NCI-H446 treated with DMSO at 0.1 percent for 48 hours (cell line): Measurements from ENCODE around the gene ARHGAP18.

Source experiments
- DNase-seq: peaks from one replicate; lab custom pipeline; 2025; lab: John Stamatoyannopoulos, UW

Gene ARHGAP18

DNA sequence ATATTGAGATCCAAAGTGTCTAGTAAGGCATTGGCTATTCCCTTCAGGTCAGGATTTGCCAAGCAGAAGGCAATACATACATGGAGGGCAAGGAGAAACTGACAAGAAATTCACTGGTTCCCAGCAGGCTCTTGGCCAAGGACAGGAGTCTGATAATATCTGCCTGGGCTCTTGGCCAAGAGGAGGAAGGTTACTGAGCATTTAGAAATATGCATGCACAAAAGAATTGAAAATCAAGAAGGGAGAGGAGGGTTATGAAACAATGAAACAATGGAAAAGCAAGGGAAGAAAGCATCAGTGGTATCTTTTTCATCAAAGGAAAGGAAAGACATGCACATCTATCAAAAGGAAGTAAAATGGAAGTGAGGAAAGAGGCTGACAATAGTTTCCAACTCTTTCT, 42.4 kb downstream of the ARHGAP18 start:
- no peak for DNase-seq

DNA sequence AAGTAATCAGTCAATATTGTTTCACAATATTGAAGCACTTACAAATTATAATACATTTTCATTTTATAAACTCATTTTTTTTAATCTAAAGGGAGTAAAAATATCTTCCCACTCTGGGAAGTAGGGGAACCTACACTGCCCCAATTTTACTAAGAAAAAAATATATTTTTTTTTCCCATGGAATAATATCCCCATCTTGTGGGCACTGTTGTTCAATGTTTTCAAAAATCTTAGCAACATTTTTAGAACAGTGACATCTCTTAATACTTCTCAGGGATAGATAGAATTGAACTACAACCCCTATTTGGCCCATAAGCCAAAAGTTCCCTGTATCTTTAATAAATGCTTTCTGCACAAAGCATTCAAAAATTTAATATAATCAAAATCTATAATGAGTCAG, 42.9 kb downstream of the ARHGAP18 start:
- no peak for DNase-seq

DNA sequence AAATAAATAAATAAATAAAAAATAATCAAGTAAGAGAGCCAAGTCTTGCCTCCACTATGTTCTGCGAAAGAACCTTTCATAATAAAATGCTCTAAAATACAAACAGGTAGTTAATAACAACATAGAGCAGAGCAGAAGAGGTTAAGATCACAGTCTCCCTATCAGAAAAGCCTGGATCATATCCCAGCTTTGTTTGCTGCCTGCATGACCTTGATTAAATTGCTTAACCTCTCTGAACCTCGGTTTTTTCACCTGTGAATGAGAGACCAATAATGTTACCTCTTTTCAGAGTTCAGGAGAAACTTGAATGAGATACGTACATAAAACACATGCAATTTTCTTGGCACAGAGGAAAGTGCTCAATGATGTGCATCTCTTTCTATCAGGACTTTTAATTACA, 44.4 kb downstream of the ARHGAP18 start:
- no peak for DNase-seq

- DNase-seq: no peak
Observed at GRCh38 chr6:129663531-129663930, 46.4 kb downstream of the ARHGAP18 start.

- DNase-seq: no peak
Observed at GRCh38 chr6:129662980-129663431, 47.0 kb downstream of the ARHGAP18 start.

GRCh38 chr6:129662406-129662766, 47.6 kb downstream of the ARHGAP18 start:
- DNase-seq: no peak

DNA sequence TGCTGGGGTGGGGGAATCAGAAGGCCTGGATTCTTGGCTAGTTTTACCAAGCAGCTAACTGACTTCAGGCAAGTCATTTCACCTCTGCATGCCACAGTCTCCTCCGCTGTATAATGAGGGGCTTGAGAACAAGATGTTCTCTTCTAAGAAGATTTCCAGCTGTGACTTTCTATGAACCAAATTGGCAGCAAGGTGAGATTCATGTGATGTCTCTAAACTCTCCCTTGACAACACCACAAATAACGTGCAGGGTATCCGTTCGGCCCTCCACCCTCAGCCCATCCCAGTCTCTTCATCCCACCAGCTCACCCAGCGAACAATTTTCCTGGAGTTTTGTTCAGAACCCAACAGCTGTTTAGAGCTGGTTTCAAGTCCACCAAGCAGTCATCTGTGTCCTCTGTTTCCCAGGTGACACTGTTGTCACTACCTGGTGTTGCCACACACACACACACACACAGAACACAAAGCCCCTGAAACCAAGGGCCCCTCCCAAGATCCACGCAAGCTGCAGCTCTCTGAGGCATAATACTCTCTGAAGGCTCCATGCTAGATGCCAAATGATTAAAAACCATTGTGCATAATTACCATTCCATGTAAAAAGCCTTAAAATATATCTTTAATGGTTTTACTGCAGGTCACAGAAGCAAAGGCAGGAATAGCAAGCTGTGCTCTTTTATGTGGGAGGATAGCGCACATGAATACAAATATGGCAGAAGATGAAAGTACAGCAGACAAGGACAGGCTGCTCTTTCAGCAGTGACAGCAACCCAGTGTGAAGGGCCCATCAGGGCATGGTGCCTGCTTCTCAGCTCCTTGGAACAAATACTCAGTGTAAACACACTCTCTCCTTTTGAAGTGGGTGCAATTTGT, 48.2 kb downstream of the ARHGAP18 start:
- no peak for DNase-seq

GRCh38 chr6:129660346-129660676, 49.7 kb downstream of the ARHGAP18 start:
- no peak for DNase-seq

GRCh38 chr6:129659590-129660345, 50.2 kb downstream of the ARHGAP18 start:
- DNase-seq: no peak

- no peak for DNase-seq
Observed at GRCh38 chr6:129659167-129659566, 50.8 kb downstream of the ARHGAP18 start.

- no peak for DNase-seq
Observed at GRCh38 chr6:129657483-129657882, 52.5 kb downstream of the ARHGAP18 start.

- no peak for DNase-seq
Observed at GRCh38 chr6:129655334-129655733, 54.6 kb downstream of the ARHGAP18 start.

- no peak for DNase-seq
Observed at GRCh38 chr6:129653746-129654145, 56.2 kb downstream of the ARHGAP18 start.

DNA sequence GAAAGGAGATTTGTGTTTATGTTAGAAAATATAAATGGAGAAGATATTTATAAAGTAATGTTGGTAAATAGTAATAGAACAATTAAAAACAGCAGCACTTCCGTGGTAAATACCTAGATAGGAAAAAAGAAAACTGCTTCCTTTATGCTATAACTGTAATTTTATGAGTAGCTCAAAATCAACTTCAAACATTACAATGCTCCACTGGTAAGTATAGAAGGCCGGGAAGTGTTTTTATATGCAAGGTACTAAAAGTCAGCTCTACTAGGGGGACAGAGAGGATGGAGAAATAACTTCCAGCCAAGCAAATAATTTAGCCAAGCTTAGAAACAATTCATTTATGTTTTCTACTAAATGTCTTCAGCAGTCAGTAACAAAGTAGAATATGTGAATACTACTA, 56.7 kb downstream of the ARHGAP18 start:
- no peak for DNase-seq

DNA sequence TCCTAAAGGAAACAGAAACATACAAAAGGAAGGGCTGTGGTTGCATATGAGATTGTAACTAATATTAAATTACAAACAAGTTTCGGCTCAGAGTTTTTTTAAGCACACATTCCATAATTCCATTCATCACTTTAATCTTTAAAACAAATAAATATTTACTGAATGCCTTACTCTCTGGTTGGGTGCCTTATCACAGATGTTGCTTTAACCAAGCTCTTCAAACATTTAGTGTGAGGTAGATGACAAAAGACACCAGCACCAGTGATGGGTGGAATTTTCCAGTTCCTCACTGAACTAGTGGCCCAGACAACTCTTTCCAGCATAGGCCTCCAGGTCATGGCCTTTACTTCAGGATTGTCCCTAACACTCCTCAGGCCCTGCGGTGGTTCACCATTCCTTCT, 58.7 kb downstream of the ARHGAP18 start:
- no peak for DNase-seq

- no peak for DNase-seq
Observed at GRCh38 chr6:129648819-129649491, 61.0 kb downstream of the ARHGAP18 start.

DNA sequence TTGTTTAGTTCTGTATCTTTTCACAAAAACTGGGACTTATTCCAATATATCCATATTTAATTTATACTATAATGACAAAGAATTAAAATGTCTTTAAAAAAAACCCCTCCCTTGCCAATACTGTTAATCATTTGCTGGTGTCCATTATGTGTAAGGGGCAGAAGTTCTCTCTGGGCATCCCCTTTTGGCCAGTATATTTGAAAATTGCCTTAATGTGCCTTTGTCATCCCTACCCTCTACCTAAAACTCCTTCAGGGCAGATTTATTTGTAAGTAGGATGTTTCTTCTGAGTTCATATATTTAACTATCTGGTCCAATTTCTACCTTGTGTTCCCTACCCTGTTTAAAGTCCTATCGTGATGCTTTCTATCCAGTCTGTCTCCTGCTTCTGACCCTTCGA, 62.9 kb downstream of the ARHGAP18 start:
- no peak for DNase-seq

GRCh38 chr6:129646642-129647041, 63.3 kb downstream of the ARHGAP18 start:
- no peak for DNase-seq

GRCh38 chr6:129645830-129646579, 64.0 kb downstream of the ARHGAP18 start:
- no peak for DNase-seq

DNA sequence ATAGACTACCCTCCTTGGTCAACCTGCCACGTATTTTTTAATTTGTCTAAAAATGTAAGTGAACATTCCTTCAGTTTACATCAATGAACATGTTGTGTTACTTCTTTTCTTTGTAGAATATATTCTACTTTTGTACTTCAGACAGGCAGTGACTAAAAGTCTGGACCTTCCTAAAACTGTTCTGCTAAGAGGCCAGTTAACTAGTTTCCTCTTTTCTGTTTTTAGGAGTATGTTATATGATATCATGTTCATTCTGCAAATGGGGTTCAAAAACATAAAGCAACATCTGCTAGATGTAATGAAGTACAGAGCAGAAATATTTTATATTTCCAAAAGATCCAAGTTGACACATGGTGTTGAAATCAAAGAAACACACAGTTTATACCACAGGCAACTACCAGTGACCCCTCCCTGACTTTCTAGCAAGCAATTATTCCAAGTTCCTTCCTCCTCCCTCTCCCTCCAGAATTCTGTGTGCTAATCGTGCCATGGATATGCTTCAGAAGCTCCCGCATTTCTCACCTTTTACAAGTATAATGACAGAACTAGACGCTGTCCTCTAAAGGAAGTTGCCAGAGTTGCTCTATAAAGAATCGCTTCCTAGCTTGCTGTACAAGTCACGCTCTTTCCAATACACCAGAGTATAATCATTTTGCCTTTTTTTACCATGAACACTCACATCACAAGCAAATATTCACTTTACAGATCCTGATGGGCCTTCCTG, 64.7 kb downstream of the ARHGAP18 start:
- DNase-seq: no peak

- DNase-seq: no peak
Observed at GRCh38 chr6:129644567-129645015, 65.4 kb downstream of the ARHGAP18 start.
